Large intestine (tissue), 12 donors: ENCODE data around the gene TMEM156. TPM values are rescaled to one million over a fixed set of nuclear protein-coding genes. Genes with fewer than 3 reads are reported as not detected.

ENCODE experiments used
- DNase-seq, 2 donors: peaks; one replicate each; pipeline versions ENCODE4 v3.0.0 to v3.0.0-alpha.2; 2013
- H3K27ac ChIP-seq: one replicate; pipeline ENCODE4 v1.5.1; 2013; ENCODE audit warnings: low read length
- H3K27me3 ChIP-seq: 2 replicates; pipeline ENCODE4 v1.6.1; 2013; ENCODE audit warnings: low read length; ENCODE audit not compliant: control insufficient read depth, insufficient read depth
- H3K36me3 ChIP-seq: 2 replicates; pipeline ENCODE4 v1.6.1; 2013; ENCODE audit warnings: low read length; ENCODE audit not compliant: control insufficient read depth, insufficient read depth
- H3K4me1 ChIP-seq: one replicate; pipeline ENCODE4 v1.6.1; 2013; ENCODE audit warnings: low read length; ENCODE audit not compliant: control insufficient read depth, insufficient read depth
- H3K4me3 ChIP-seq: one replicate; pipeline ENCODE4 v1.5.1; 2013; ENCODE audit warnings: low read length
- H3K9me3 ChIP-seq: one replicate; pipeline ENCODE4 v1.6.1; 2013; ENCODE audit warnings: mild to moderate bottlenecking, low read depth, low read length, moderate library complexity; ENCODE audit not compliant: control insufficient read depth
- WGBS: methylation state at CpG from one replicate; pipeline ENCODE4 v1.1.5; 2013; ENCODE audit warnings: low lambda C conversion rate; ENCODE audit not compliant: insufficient coverage; 5-methylcytosine and 5-hydroxymethylcytosine counted together
- long read RNA-seq, 11 donors: transcript quantifications; one replicate each; lab custom pipeline, GENCODE V29; 2026
- polyA plus RNA-seq: library from polyadenylated mRNA; unstranded; fragments of 120-200 nt; gene quantifications from one replicate; pipeline ENCODE4 v1.2.1, GENCODE V29; 2013

Gene TMEM156, protein sequence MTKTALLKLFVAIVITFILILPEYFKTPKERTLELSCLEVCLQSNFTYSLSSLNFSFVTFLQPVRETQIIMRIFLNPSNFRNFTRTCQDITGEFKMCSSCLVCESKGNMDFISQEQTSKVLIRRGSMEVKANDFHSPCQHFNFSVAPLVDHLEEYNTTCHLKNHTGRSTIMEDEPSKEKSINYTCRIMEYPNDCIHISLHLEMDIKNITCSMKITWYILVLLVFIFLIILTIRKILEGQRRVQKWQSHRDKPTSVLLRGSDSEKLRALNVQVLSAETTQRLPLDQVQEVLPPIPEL
- polyA plus RNA-seq = 1.7 TPM
- long read RNA-seq, donor 1 = 0 reads
- long read RNA-seq, donor 2 = 0 reads
- long read RNA-seq, donor 3, partial matches to known transcripts = 0 of 1 reads
- long read RNA-seq, donor 3, other reads (novel, unspliced or antisense) = 0 of 1 reads
- long read RNA-seq, donor 4 = 0 reads
- long read RNA-seq, donor 5 = 0 reads
- long read RNA-seq, donor 6 = 0 reads
- long read RNA-seq, donor 7 = 0 reads
- long read RNA-seq, donor 8 = 0 reads
- long read RNA-seq, donor 9 = 0 reads
- long read RNA-seq, donor 10 = 0 reads
- long read RNA-seq, donor 11 = 0 reads

DNA sequence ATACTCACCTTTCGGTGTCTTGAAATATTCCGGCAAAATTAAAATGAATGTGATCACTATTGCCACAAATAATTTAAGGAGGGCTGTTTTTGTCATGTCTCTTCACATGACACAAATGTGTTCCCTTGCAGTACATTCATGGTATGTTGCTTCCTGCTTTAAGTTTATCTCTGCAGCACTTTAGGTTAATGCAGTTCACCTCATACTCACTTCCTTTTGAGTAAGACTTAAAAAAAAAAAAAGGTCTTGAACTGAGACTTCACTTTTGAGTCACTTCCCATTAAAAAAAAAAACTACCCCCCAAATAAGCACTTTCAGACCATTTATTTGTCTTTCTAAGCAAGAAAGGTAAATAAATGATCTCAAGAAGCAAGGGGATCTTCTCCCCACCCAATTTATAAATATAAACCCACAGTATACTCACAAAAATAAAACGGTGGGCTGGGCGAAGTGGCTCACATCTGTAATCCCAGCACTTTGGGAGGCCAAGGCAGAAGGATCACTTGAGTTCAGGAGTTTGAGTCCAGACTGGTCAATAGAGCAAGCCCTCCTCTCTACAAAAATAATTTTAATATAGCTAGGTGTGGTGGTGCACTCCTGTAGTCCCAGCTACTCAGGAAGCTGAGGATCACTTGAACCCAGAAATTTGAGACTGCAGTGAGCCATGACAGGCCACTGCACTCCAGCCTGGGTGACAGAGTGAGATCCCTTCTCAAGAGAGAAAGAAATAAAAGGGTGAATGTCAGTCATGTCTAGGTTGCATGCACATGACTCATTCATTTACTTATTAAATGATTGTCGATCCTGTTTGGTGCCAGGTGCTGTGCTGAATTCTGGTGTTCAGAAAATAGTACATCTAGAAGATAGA is at the start of gene TMEM156:
Gene TMEM156 (minus strand): TSS at position 192 of the 868 bp plus-strand sequence. CDS start 96 bp downstream, at position 96.
- H3K27ac ChIP-seq = no peak within 1 kb of the TSS
- H3K36me3 ChIP-seq = no peaks in the 10 kb centered on the region
- DNase-seq = peak in 1 of 2 donors; percentile 35
- 80% methylated on average over 3 of the region's 5 CpGs for WGBS
- H3K27me3 ChIP-seq = no peaks in the 10 kb centered on the region
- H3K4me3 ChIP-seq = no peak within 1 kb of the TSS
- H3K9me3 ChIP-seq = no peaks in the 10 kb centered on the region
- no peaks in the 10 kb centered on the region for H3K4me1 ChIP-seq

- Histone ChIP-seq H3K4me3 (no peak overlapping the region), H3K27ac (no peak overlapping the region), H3K4me1 (no peaks in the 10 kb centered on the region), H3K36me3 (no peaks in the 10 kb centered on the region), H3K9me3 (no peaks in the 10 kb centered on the region), H3K27me3 (no peaks in the 10 kb centered on the region)
- no peak for DNase-seq
- WGBS = no CpG with 5 or more reads among the region's 2 CpGs
Measured at GRCh38 chr4:39078829-39079228, 46.6 kb upstream of the TMEM156 start.

- Histone ChIP-seq H3K27ac (no peak overlapping the region), H3K36me3 (no peaks in the 10 kb centered on the region), H3K9me3 (no peaks in the 10 kb centered on the region), H3K4me1 (no peaks in the 10 kb centered on the region), H3K4me3 (no peak overlapping the region), H3K27me3 (no peaks in the 10 kb centered on the region)
- no CpG with 5 or more reads among the region's 3 CpGs for WGBS
- DNase-seq = no peak
Measured at GRCh38 chr4:39068907-39069306, 36.7 kb upstream of the TMEM156 start.

DNA sequence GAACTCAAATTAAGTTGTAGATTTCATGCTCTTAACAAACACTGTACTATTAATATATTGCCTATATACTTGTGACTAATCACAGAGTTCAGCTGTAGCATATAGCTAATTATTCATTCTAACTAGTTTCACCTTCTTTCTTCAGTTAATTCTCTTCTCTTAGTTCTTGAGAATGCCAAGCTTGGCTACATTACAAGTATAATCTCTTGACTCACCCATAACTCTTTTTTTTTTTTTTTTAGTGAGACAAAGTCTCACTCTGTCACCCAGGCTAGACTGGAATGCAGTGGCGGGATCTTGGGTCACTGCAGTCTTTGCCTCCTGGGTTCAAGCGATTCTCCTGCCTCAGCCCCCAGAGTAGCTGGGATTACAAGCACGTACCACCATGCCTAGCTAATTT is 35.2 kb upstream of the TMEM156 start:
- no peaks in the 10 kb centered on the region for H3K36me3 ChIP-seq
- no peak for DNase-seq

DNA sequence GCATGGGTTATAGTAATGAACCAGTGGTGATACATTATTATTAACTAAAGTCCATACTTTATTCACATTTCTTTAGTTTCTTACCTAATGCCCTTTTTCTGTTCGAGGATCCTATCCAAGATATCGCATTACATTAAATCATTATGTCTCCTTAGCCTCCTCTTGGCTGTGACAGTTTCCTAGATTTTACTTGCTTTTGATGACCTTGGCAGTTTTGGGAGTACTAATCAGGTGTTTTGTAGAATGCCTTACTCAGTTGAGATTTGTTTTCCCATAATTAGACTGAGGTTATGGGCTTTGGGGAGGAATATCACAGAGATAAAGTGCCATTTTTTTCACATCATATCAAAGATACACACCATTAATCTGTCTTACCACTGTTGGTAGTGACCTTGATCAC is 34.8 kb upstream of the TMEM156 start:
- H3K9me3 ChIP-seq = no peaks in the 10 kb centered on the region
- H3K36me3 ChIP-seq = no peaks in the 10 kb centered on the region
- no peaks in the 10 kb centered on the region for H3K27me3 ChIP-seq
- no peak overlapping the region for H3K4me3 ChIP-seq
- H3K4me1 ChIP-seq = no peaks in the 10 kb centered on the region
- H3K27ac ChIP-seq = no peak overlapping the region
- DNase-seq = no peak
- WGBS = 100% methylated on average over 1 of the region's 2 CpGs

More for the DNA sequence above, 35.2 kb upstream of the TMEM156 start:
- Histone ChIP-seq H3K27me3 (no peaks in the 10 kb centered on the region), H3K27ac (no peak overlapping the region), H3K9me3 (no peaks in the 10 kb centered on the region), H3K4me1 (no peaks in the 10 kb centered on the region), H3K4me3 (no peak overlapping the region)
- no CpG with 5 or more reads among the region's 3 CpGs for WGBS

- DNase-seq = no peak
- Histone ChIP-seq H3K27me3 (no peaks in the 10 kb centered on the region), H3K27ac (no peak overlapping the region), H3K9me3 (no peaks in the 10 kb centered on the region), H3K4me1 (no peaks in the 10 kb centered on the region), H3K4me3 (no peak overlapping the region), H3K36me3 (no peaks in the 10 kb centered on the region)
- 100% methylated on average over 2 of the region's 2 CpGs for WGBS
Measured at GRCh38 chr4:39066371-39066770, 34.2 kb upstream of the TMEM156 start.

DNA sequence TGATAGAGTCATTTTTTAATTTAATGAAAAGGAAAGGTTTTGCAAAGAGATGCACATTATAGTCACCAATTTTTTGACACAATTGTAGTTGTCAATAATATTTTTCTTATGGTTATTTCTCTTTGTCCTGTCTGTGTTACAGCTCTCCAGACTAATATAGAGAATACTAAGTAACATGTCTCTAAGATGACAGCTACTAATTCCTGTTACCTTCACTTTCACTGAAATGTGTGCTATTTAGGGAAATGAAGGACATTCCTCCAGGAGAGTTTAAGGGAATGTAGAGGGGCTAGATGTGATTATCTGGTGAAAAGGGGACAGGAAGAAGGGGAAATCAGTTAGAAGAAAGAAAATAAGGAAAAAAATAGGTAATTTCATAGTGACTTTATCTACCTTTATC is 31.2 kb upstream of the TMEM156 start:
- no peaks in the 10 kb centered on the region for H3K36me3 ChIP-seq
- H3K4me1 ChIP-seq = no peaks in the 10 kb centered on the region
- DNase-seq = no peak
- no peak overlapping the region for H3K4me3 ChIP-seq
- H3K27me3 ChIP-seq = no peaks in the 10 kb centered on the region
- no peaks in the 10 kb centered on the region for H3K9me3 ChIP-seq
- no peak overlapping the region for H3K27ac ChIP-seq

DNA sequence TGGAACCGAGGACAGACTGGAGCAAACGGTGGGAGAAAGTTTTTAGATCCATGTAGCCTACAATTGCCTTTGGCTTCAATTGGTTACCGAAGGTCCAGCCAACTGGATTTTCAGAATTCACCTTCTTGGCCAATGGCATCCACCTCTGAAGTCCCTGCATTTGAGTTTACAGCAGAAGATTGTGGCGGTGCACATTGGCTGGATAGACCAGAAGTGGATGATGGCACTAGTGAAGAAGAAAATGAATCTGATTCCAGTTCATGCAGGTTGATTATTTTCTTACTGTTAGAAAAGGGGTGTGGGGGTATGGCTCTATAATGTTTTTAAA is 30.5 kb upstream of the TMEM156 start:
- Histone ChIP-seq H3K4me1 (no peaks in the 10 kb centered on the region), H3K36me3 (no peaks in the 10 kb centered on the region), H3K27me3 (no peaks in the 10 kb centered on the region), H3K4me3 (no peak overlapping the region), H3K9me3 (no peaks in the 10 kb centered on the region), H3K27ac (no peak overlapping the region)
- no CpG with 5 or more reads among the region's 4 CpGs for WGBS
- no peak for DNase-seq

- WGBS = 0% methylated on average over 1 of the region's 7 CpGs
Measured at GRCh38 chr4:39062094-39062769, 30.0 kb upstream of the TMEM156 start, which contains the start of gene KLHL5. KLHL5 (plus strand) TSS chr4:39062232; CDS start chr4:39062653, 421 bp downstream.

DNA sequence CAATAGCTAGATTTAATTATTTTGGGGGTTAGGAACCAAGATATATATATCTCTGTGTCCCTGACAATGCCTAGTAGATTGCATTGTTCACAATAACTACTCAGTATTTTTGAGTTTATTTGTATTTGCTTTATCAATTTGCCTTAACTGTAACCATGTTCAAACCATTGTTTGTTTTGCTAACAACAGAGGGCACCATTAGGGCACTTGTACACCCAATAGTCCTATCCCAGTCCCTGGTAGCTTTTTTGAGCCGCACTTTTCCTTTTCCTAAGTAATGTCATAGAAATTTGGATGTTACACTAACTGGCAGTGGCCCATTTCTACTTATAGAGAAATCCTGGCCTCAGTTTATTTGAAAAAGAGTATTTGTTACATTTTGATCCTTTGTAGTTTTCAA is 29.2 kb upstream of the TMEM156 start:
- Histone ChIP-seq H3K27ac (no peak overlapping the region), H3K4me1 (no peaks in the 10 kb centered on the region), H3K4me3 (no peak overlapping the region), H3K36me3 (no peaks in the 10 kb centered on the region), H3K9me3 (no peaks in the 10 kb centered on the region), H3K27me3 (no peaks in the 10 kb centered on the region)
- DNase-seq = no peak
- no CpG with 5 or more reads among the region's 1 CpG for WGBS

More at GRCh38 chr4:39062094-39062769, 30.0 kb upstream of the TMEM156 start, which contains the start of gene KLHL5:
- Histone ChIP-seq H3K4me1 (no peaks in the 10 kb centered on the region), H3K4me3 (no peak within 1 kb of the TSS), H3K36me3 (no peaks in the 10 kb centered on the region), H3K27ac (no peak within 1 kb of the TSS), H3K9me3 (no peaks in the 10 kb centered on the region), H3K27me3 (no peaks in the 10 kb centered on the region)
- DNase-seq = no peak
